Upper lobe of right lung (tissue), 1 donor: ENCODE data around the gene PTBP1. TPM values are rescaled to one million over a fixed set of nuclear protein-coding genes. Genes with fewer than 3 reads are reported as not detected.
A peak's percentile ranks its signal among the peaks of the same experiment; 100 is the strongest.
"Not testable (repeated sequence)": the region's sequence is repeated elsewhere in the genome, so short reads cannot be mapped to it uniquely, and the experiment has no call there.

Experiments
- ATAC-seq: fragments of 200-7000 bp; cut with Tn5 transposase; one replicate; pipeline ENCODE4 v1.9.1; 2020; ENCODE audit warnings: mild to moderate bottlenecking, moderate library complexity
- DNase-seq: peaks from one replicate; pipeline ENCODE4 v3.0.0-alpha.2; 2020
- H3K27ac ChIP-seq: fragments of 200-600 bp; one replicate; pipeline ENCODE4 v1.8.0; 2022
- H3K27me3 ChIP-seq: fragments of 200-600 bp; one replicate; pipeline ENCODE4 v1.8.0; 2022; ENCODE audit warnings: mild to moderate bottlenecking
- H3K36me3 ChIP-seq: fragments of 200-600 bp; one replicate; pipeline ENCODE4 v1.8.0; 2022
- H3K4me1 ChIP-seq: fragments of 200-600 bp; one replicate; pipeline ENCODE4 v1.8.0; 2022
- H3K4me3 ChIP-seq: fragments of 200-600 bp; one replicate; pipeline ENCODE4 v1.8.0; 2022; ENCODE audit warnings: mild to moderate bottlenecking
- H3K9me3 ChIP-seq: fragments of 200-600 bp; one replicate; pipeline ENCODE4 v1.8.0; 2022
- CTCF ChIP-seq: fragments of 200-600 bp; IDR thresholded peaks from one replicate; pipeline ENCODE4 v1.8.0; 2022; ENCODE audit warnings: antibody characterized with exemption
- intact Hi-C: fragments of 100-400 bp; cut with DNase I; formaldehyde crosslinking; loops from one replicate; pipeline ENCODE4 v1.11.0; 2022
- total RNA-seq: library from RNA; stranded (reverse); fragmentation: NEBNext Ultra II Directional; extraction: Animal tissue kit (Norgen Biotek cat#: 25700); gene quantifications from one replicate; pipeline ENCODE4 v1.2.1, GENCODE V29; 2021
- donor health status: DM: no; HTN: yes; CAD: no; lungs with severe emphysema.

Gene PTBP1
- total RNA-seq, 1 donor from 2014 or later, result 245 TPM

- Histone ChIP-seq H3K36me3 (no peaks in the 10 kb centered on the region), H3K4me3 (no peak within 1 kb of the TSS), H3K9me3 (no peaks in the 10 kb centered on the region), H3K4me1 (peaks cover 9% of the 10 kb centered on the region), H3K27ac (no peak within 1 kb of the TSS), H3K27me3 (peaks cover 36% of the 10 kb centered on the region)
- ATAC-seq (peak; percentile 67), DNase-seq (no peak)
- TF ChIP-seq CTCF, result no peak
- intact Hi-C loops, result no loop called here
These were observed 43.4 kb downstream of the PTBP1 start, which contains the start of gene PRTN3 for GRCh38 chr19:840519-841206. Gene PRTN3, plus strand, starts transcription at chr19:840999. Its CDS starts 10 bp downstream, at chr19:841009.

- intact Hi-C loops, H3K4me3 ChIP-seq, H3K27ac ChIP-seq, H3K9me3 ChIP-seq, ATAC-seq, H3K36me3 ChIP-seq, DNase-seq: not testable (repeated sequence)
- peaks cover 40% of the 10 kb centered on the region for H3K27me3 ChIP-seq
- H3K4me1 ChIP-seq, result peaks cover 13% of the 10 kb centered on the region
These were observed 45.5 kb downstream of the PTBP1 start for GRCh38 chr19:842802-843179.

GRCh38 chr19:843180-843835 is 46.1 kb downstream of the PTBP1 start:
- no peaks in the 10 kb centered on the region for H3K36me3 ChIP-seq
- TF ChIP-seq CTCF, result no peak
- ATAC-seq (peak; percentile 74), DNase-seq (peak; percentile 76)
- H3K27ac ChIP-seq, result no peak overlapping the region
- intact Hi-C loops, result no loop called here
- peaks cover 17% of the 10 kb centered on the region for H3K4me1 ChIP-seq
- H3K27me3 ChIP-seq, result peaks cover 39% of the 10 kb centered on the region
- H3K4me3 ChIP-seq, result peak overlapping the region; percentile 10
- no peaks in the 10 kb centered on the region for H3K9me3 ChIP-seq

GRCh38 chr19:843836-844545 is 46.7 kb downstream of the PTBP1 start:
- TF ChIP-seq CTCF, result no peak
- no peak overlapping the region for H3K27ac ChIP-seq
- H3K4me3 ChIP-seq, result no peak overlapping the region
- H3K27me3 ChIP-seq, result peaks cover 32% of the 10 kb centered on the region
- intact Hi-C loops, result no loop called here
- ATAC-seq (peak; percentile 3), DNase-seq (no peak)
- H3K4me1 ChIP-seq, result peaks cover 17% of the 10 kb centered on the region
- no peaks in the 10 kb centered on the region for H3K9me3 ChIP-seq
- no peaks in the 10 kb centered on the region for H3K36me3 ChIP-seq

GRCh38 chr19:844546-844971 is 47.3 kb downstream of the PTBP1 start:
- Histone ChIP-seq H3K27ac (no peak overlapping the region), H3K36me3 (no peaks in the 10 kb centered on the region), H3K4me1 (peaks cover 17% of the 10 kb centered on the region), H3K9me3 (no peaks in the 10 kb centered on the region), H3K27me3 (peaks cover 31% of the 10 kb centered on the region), H3K4me3 (no peak overlapping the region)
- no peak for DNase-seq
- no peak for ATAC-seq
- intact Hi-C loops, result no loop called here
- no peak for TF ChIP-seq CTCF
